KMS-11 (cell line): ENCODE measurements around the gene MSI2.

Experiments used
- H2AFZ ChIP-seq: fragments of 200-600 bp; sonication (generic); 2 replicates; pipeline ENCODE4 v1.6.1; 2016; ENCODE audit warnings: antibody characterized with exemption, mixed run types, low read depth
- H3K27ac ChIP-seq: fragments of 200-600 bp; sonication (generic); 2 replicates; pipeline ENCODE4 v1.6.1; 2016; ENCODE audit warnings: mild to moderate bottlenecking, mixed run types
- H3K27me3 ChIP-seq: fragments of 200-600 bp; sonication (generic); 2 replicates; pipeline ENCODE4 v1.6.1; 2017; ENCODE audit warnings: mild to moderate bottlenecking, low read depth, mixed run types, moderate library complexity; ENCODE audit not compliant: insufficient read depth
- H3K36me3 ChIP-seq: fragments of 200-600 bp; sonication (generic); 2 replicates; pipeline ENCODE4 v1.6.1; 2017; ENCODE audit warnings: mild to moderate bottlenecking, mixed run types; ENCODE audit not compliant: insufficient read depth
- H3K4me1 ChIP-seq: fragments of 200-600 bp; sonication (generic); 2 replicates; pipeline ENCODE4 v1.6.1; 2016; ENCODE audit warnings: mild to moderate bottlenecking, low read depth, mixed run types; ENCODE audit not compliant: poor library complexity, severe bottlenecking
- H3K4me2 ChIP-seq: fragments of 200-600 bp; sonication (generic); 2 replicates; pipeline ENCODE4 v1.7.0; 2016; ENCODE audit warnings: mild to moderate bottlenecking, mixed run types
- H3K4me3 ChIP-seq: fragments of 200-600 bp; sonication (generic); IDR thresholded peaks from 2 replicates; pipeline ENCODE4 v1.6.1; 2017; ENCODE audit warnings: low read depth, low read length, mixed read lengths; ENCODE audit not compliant: insufficient read depth
- H3K79me2 ChIP-seq: fragments of 200-600 bp; sonication (generic); 2 replicates; pipeline ENCODE4 v1.6.1; 2016; ENCODE audit warnings: low read depth, mixed run types; ENCODE audit not compliant: insufficient read depth
- H3K9ac ChIP-seq: fragments of 200-600 bp; sonication (generic); 2 replicates; pipeline ENCODE4 v1.6.1; 2016; ENCODE audit warnings: mild to moderate bottlenecking, mixed run types
- H4K20me1 ChIP-seq: fragments of 200-600 bp; sonication (generic); 2 replicates; pipeline ENCODE4 v1.6.1; 2016; ENCODE audit warnings: mild to moderate bottlenecking, mixed run types; ENCODE audit not compliant: insufficient read depth
- TF ChIP-seq, protein P1 (sequence below): fragments of 200-600 bp; sonication (generic); conservative IDR thresholded peaks from 2 replicates; pipeline ENCODE4 v1.6.1; 2017; ENCODE audit warnings: low read depth, mild to moderate bottlenecking, antibody characterized with exemption, low read length, moderate library complexity, mixed read lengths

The MSI2 gene

DNA sequence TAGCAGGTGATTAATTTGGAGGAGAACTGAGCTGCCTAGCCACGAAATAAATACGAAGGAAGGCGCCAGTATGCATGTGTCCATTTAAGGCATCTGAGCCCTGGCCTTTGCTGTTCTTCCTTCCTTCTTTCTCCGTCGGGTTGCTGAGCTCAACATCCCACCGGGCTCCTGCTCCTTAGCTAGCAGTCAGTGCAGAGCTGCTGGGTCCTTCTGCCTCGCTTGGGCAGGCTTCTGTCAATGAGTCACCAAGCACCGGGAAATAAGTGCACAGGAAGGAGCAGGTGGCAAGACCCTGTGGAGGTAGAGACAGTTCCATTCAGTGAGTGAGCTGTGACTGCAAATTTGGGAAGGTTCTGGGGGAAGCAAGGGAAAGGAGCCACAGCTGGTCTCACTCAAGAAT lies 368.1 kb downstream of the MSI2 start:
- Histone ChIP-seq H3K79me2 (peaks cover 6% of the 10 kb centered on the region; the same call in 1 of the 2 replicates), H3K27me3 (no peaks in the 10 kb centered on the region), H3K9ac (no peak overlapping the region), H3K27ac (no peak overlapping the region), H3K36me3 (no peaks in the 10 kb centered on the region), H4K20me1 (no peaks in the 10 kb centered on the region), H3K4me1 (no peaks in the 10 kb centered on the region), H2AFZ (no peak overlapping the region), H3K4me2 (no peak overlapping the region), H3K4me3 (no peak overlapping the region)
- TF ChIP-seq, protein P1, sequence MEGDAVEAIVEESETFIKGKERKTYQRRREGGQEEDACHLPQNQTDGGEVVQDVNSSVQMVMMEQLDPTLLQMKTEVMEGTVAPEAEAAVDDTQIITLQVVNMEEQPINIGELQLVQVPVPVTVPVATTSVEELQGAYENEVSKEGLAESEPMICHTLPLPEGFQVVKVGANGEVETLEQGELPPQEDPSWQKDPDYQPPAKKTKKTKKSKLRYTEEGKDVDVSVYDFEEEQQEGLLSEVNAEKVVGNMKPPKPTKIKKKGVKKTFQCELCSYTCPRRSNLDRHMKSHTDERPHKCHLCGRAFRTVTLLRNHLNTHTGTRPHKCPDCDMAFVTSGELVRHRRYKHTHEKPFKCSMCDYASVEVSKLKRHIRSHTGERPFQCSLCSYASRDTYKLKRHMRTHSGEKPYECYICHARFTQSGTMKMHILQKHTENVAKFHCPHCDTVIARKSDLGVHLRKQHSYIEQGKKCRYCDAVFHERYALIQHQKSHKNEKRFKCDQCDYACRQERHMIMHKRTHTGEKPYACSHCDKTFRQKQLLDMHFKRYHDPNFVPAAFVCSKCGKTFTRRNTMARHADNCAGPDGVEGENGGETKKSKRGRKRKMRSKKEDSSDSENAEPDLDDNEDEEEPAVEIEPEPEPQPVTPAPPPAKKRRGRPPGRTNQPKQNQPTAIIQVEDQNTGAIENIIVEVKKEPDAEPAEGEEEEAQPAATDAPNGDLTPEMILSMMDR, result no peak

DNA sequence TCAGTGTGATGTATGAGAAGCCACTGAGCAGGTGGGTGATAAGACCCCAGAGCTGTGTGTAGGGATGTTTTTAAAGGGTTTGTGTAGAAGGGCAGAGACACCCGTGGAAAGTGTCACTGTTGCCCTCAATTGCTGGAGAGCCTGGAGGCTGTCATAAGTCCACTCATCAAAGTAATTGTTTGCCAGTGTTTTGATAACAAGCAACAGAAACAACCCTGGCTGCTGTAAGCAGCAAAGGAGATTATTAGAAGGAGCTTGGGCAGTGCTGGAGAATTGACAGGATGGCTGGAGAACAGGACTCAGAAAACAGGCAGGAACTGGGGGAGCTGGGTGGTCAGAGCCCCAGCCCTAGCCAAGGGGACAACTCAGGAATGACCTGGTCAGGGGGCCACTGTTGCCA lies 369.2 kb downstream of the MSI2 start:
- H3K27ac ChIP-seq, result no peak overlapping the region
- H4K20me1 ChIP-seq, result no peaks in the 10 kb centered on the region
- H2AFZ ChIP-seq, result no peak overlapping the region
- H3K27me3 ChIP-seq, result no peaks in the 10 kb centered on the region
- H3K79me2 ChIP-seq, result peaks cover 6% of the 10 kb centered on the region; the same call in 1 of the 2 replicates
- H3K9ac ChIP-seq, result no peak overlapping the region
- TF ChIP-seq, protein P1, result no peak
- H3K4me2 ChIP-seq, result no peak overlapping the region
- no peak overlapping the region for H3K4me3 ChIP-seq
- H3K4me1 ChIP-seq, result no peaks in the 10 kb centered on the region
- H3K36me3 ChIP-seq, result no peaks in the 10 kb centered on the region

DNA sequence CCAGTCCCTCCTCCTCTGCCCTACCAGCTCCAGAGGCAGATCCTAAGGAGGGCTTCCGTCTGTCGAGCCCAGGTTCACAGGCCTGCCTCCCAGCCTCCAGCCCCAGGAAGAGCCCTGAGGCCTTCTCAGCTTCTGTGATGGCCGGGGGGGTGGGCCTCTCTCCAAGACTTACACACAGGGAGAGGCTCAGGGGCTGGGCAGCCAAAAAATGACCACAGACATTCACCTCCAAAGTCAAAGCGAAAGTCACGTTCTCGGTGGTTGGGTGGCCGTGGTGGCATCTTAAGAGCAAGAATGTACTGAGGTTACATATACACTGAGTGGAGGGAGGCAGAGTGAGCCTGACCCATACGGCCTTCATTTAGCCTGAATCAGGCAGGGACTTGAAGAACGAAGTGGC lies 369.6 kb downstream of the MSI2 start:
- Histone ChIP-seq H3K27me3 (no peaks in the 10 kb centered on the region), H3K4me3 (no peak overlapping the region), H3K4me1 (no peaks in the 10 kb centered on the region), H3K4me2 (no peak overlapping the region), H3K36me3 (no peaks in the 10 kb centered on the region), H3K79me2 (peaks cover 6% of the 10 kb centered on the region; the same call in 1 of the 2 replicates), H3K27ac (no peak overlapping the region), H4K20me1 (no peaks in the 10 kb centered on the region), H2AFZ (no peak overlapping the region), H3K9ac (no peak overlapping the region)
- TF ChIP-seq, protein P1, result no peak

DNA sequence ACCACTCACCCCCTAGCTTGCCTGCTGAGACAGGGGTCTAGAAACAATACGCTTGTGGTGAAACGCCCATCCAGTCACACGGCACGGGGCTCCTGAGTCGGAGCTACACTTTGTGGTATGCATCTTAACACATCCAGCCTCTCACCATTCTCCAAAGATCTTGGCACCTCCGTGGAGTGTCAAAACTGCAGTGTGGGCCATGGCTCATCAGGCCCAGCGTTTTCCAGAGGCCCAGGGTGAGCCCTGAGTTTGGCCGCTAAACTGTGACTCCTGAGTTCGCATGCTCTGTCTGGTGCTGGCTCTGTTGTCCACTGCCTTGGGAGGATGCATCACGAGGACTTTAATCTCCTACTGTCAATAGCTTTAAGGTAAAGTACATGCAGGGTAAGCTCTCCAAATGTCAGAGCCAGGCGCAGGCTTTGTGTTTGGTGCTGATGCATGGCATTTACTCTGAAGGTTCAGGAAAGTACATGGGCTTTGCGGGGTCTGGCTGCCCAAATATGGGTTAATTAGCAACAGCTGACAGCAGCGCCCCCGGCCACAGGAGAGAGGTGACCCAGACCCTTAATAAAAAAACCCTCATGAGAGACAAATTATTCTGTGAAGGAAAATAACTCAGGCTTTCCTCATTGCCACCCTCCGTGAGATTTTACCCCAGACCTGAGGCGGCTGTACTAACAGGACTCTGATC lies 370.3 kb downstream of the MSI2 start:
- Histone ChIP-seq H3K79me2 (no peaks in the 10 kb centered on the region), H3K9ac (no peak overlapping the region), H3K27ac (no peak overlapping the region), H3K4me2 (no peak overlapping the region), H4K20me1 (no peaks in the 10 kb centered on the region), H3K27me3 (no peaks in the 10 kb centered on the region), H3K4me1 (no peaks in the 10 kb centered on the region), H2AFZ (no peak overlapping the region), H3K4me3 (no peak overlapping the region), H3K36me3 (no peaks in the 10 kb centered on the region)
- TF ChIP-seq, protein P1, result no peak
